Esophagus squamous epithelium (tissue), 4 donors: ENCODE data around the gene ZBTB8OS.
"Not testable (repeated sequence)": the region's sequence is repeated elsewhere in the genome, so short reads cannot be mapped to it uniquely, and the experiment has no call there.

Experiments used
- CTCF ChIP-seq, 6 experiments: fragments of 450-650 bp in 4 of 6; fragments of 200-600 bp in 2 of 6; sonication (generic) in 2 of 6; IDR thresholded peaks; one replicate each; pipeline ENCODE4 v1.5.1; 2016 to 2019; ENCODE audit warnings: antibody characterized with exemption in 6 of 6, mild to moderate bottlenecking in 4 of 6, moderate library complexity in 4 of 6
- POLR2A ChIP-seq, 4 donors: fragments of 450-650 bp; IDR thresholded peaks; one replicate each; pipeline ENCODE4 v1.6.1; 2017; ENCODE audit warnings: antibody characterized with exemption in 4 of 4, mild to moderate bottlenecking in 4 of 4, moderate library complexity in 3 of 4

GRCh38 chr1:32642292-32642827 is 8.0 kb downstream of the ZBTB8OS start:
- TF ChIP-seq CTCF, POLR2A (IDR thresholded peaks at IDR 0.05): not testable (repeated sequence)
